ENCODE data around the gene MAP4K1.
A peak's percentile ranks its signal among the peaks of the same experiment; 100 is the strongest.
"Not testable (repeated sequence)": the region's sequence is repeated elsewhere in the genome, so short reads cannot be mapped to it uniquely, and the experiment has no call there.

MAP4K1 gene

DNA sequence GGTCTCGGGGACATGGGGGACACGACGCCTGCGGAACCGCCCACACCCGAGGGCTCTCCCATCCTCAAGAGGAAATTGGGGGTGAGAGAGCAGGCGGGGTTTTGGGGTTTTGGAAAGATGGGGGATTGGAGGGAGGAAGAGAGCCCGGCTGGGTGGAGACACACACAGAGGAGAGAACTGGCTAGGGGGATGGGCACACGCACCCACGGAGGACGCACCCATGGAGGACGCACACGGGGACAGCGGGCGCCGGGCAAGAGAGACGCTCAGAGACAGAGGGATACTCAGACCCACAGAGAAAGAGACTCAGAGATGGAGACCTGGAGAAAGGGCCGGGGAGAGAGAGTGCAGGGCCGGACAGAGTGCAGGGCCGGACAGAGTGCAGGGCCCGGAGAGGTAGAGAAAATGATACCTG lies 52.1 kb downstream of the MAP4K1 start:
- no peak for DNase-seq

DNA sequence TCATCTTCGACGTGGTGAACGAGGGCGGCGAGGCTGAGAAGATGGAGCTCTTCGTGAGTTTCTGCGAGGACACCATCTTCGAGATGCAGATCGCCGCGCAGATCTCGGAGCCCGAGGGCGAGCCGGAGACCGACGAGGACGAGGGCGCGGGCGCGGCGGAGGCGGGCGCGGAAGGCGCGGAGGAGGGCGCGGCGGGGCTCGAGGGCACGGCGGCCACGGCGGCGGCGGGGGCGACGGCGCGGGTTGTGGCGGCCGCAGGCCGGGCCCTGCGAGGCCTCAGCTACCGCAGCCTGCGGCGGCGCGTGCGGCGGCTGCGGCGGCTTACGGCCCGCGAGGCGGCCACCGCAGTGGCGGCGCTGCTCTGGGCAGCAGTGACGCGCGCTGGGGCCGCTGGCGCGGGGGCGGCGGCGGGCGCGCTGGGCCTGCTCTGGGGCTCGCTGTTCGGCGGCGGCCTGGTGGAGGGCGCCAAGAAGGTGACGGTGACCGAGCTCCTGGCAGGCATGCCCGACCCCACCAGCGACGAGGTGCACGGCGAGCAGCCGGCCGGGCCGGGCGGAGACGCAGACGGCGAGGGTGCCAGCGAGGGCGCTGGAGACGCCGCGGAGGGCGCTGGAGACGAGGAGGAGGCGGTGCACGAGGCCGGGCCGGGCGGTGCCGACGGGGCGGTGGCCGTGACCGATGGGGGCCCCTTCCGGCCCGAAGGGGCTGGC lies 52.6 kb downstream of the MAP4K1 start:
- peak; percentile 18 for DNase-seq

DNA sequence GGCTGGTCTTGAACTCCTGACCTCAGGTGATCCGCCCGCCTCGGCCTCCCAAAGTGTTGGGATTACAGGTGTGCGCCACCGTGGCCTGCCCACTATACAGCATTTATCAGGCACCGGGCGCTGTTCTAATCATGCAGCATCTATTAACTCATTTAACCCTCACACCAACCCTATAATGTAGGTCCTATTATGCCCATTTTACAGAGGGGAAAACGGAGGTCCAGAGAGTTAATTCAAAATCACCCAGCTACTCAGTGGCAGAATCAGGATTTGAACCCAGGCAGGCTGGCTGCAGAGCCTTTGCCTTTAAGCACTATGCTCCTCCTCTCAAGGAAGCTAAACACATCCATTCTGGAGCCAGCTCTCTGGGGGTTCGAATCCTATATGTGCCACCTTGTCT lies 54.3 kb downstream of the MAP4K1 start:
- DNase-seq, result no peak

DNA sequence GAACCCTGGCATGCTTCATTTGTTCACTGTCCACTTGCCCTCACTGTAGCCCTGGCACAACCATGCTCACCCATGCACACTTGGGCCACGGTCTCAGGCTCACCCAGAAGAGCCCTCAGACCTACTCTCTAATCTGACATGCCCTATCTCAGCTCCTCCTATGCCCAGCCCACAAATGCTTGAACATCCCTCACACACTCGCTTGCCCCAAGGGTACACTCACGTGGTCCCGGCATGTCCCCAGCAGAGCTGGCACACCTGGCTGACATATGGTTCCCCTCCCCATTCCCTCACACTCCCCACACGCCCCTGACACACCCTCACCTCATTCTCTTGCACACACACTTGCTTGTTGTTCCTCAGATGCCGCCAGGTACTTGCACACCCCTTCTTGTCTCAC lies 55.7 kb downstream of the MAP4K1 start:
- no peak for DNase-seq

DNA sequence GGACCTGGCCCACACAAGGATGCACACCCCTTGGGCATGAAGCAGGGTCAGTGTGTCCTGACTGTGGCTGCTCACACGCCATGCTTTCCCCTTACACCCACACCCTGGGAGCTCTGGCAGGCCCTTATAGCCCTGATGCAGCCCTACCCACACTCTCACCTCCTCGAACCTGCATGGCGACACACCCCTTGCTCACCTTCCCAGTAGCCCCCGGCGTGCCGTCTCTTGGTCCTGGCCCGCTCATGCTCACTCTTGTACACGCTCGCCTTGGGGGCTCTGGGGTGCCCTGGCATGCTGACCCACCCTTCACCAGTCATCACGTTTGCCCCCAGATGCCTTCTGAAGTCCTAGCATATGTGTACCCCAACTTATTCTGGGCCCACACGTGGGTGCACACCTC lies 56.1 kb downstream of the MAP4K1 start:
- no peak for DNase-seq

DNA sequence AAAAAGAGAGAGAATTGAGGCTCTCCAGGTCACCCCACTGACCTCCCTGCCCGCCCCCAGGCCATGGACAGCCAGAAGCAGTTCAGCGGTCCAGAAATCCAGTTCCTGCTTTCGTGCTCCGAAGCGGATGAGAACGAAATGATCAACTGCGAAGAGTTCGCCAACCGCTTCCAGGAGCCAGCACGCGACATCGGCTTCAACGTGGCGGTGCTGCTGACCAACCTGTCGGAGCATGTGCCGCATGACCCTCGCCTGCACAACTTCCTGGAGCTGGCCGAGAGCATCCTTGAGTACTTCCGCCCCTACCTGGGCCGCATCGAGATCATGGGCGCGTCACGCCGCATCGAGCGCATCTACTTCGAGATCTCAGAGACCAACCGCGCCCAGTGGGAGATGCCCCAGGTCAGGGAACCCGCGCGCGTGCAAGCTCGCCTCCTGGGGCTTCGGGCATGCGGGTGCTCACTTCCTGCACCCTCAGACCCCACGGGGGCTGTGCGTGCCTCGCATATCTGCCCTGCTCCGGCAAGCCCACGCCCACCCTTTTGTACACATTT lies 56.6 kb downstream of the MAP4K1 start:
- no peak for DNase-seq

DNA sequence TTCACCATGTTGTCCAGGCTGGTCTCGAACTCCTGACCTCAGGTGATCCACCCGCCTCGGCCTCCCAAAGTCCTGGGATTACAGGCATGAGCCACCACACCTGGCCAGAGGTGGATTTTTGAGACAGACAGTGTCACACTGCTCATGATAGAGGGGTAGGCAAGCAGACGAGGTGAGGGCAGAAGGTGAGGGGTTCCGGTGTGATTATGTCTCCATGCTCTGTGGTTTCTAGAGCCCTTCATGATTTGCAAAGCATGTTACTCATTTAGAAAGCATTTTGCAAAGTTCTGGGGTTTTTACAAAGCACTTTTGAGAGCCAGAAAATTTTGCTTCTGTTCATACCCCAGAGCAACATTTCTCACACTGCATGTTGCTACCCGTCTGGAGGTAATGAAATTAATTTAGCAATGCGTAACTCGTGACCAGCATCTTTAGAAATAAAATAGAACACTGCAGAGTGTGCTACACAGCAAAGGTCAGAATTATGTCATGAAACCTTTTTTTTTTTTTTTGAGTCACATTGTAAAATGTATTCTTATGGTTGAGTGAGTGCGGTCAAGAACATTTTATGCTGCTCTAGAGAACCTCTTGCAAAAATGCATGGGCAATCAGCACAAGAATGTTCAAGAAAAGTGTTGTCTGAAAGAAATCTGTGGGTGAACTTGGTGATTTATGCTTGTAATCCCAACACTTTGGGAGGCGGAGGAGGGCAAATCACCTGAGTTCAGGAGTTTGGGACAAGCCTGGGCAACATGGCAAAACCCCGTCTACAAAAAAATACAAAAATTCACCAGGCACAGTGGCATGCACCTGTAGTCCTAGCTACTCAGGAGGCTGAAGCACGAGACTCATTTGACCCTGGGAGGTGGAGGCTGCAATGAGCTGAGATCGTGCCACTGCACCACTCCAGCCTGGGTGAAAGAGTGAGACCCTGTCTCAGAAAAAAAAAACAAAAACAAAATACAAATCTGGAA lies 58.0 kb downstream of the MAP4K1 start:
- peak; percentile 44 for DNase-seq

DNA sequence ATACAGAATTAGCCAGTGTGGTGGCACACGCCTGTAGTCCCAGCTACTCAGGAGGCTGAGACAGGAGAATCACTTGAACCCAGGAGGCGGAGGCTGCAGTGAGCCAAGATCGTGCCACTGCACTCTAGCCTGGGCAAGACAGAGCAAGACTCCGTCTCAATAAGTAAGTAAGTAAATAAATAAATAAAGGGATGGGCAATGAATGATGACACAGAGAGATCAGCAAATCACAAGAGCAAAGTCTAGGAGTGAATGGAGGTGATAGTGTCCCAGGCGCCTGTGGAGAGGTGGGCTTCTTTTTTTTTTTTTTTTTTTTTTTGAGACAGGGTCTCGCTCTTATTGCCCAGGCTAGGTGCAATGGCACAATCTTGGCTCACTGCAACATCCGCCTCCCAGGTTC lies 58.8 kb downstream of the MAP4K1 start:
- not testable (repeated sequence) for DNase-seq

DNA sequence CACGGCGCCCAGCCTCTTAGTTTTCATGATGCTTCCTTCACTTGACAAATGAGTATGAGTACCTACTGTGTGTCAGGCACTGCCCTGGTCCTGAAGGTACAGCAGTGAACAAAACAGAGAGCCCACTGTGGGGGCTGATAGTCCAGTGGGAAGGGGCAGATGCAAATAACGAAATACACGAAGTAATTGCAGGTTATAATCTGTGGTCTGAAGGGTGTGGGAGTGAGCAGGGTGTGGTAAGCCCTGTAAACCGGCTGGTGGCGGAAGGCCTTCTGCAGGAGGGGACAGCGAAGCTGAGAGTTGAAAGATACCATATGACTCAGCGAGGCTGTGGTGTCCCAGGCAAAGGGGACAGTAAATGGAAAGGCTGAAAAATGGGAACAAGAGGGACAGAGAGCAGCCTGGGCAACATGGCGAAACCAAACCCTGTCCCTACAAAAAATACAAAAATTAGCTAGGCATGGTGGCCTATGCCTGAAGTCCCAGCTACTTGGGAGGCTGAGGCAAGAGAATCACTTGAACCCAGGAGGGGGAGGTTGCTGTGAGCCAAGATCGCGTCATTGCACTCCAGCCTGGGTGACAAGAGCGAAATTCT lies 60.5 kb downstream of the MAP4K1 start:
- peak; percentile 49 for DNase-seq

DNA sequence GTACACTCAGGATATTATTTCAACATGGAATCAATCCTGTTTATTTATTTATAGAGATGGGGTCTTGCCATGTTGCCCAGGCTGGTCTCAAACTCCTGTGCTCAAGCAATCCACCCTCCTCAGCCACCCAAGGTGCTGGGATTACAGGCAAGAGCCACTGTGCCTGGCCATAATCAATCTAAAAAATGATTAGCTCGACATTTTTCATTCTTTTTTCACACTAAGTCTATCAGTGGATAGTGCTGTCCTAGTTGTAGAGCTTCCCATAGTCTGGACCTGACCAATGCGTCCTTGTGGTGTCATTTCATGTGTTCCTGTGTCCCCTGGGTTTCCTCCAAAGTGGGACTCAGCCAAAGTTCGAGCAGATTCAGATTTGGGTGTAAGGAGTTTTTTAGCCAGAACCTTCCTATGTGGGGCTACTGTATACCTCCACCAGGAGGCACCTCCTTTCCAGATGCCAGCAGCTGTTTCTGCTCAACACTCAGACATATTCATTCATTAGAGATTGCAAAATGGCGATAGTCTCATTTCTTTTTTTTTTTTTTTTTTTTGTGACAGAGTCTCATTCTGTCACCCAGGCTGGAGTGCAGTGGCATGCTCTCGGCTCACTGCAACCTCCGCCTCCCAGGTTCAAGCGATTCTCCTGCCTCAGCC lies 61.1 kb downstream of the MAP4K1 start:
- DNase-seq, result no peak

DNA sequence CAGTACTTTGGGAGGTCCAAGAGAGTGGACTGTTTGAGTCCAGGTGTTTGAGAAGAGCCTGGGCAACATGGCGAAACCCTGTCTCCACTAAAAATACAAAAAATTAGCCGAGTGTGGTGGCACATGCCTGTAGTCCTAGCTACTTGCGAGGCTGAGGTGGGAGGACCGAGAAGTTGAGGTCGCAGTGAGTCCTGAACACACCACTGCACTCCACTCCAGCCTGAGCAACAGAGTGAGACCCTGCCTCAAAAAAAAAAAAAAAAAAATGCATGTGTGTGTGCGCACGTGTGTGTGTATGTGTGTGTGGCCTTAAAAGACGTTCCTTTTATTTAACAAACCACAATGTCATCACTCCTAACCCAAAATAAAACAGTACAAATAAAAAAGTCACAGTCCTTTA lies 62.6 kb downstream of the MAP4K1 start:
- no peak for DNase-seq

DNA sequence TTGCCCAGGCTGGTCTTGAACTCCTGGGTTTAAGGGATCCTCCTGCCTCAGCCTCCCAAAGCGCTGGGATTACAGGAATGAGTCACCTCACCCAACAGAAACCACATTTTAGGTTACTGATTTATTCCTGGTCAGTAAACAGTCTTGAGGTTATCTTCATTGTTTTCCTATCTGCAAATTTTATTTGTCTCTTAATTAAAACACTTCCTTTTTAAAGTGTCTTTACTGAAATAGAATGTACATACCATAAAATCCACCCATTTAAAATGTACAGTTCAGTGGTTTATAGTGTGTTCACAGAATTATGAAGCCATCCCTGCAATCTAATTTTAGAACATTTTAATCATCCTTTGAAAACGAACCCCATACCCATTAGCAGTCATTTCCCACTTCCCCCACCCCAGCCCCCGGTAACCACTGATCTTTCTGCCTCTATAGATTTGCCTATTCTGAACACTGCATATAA lies 63.0 kb downstream of the MAP4K1 start:
- no peak for DNase-seq

DNA sequence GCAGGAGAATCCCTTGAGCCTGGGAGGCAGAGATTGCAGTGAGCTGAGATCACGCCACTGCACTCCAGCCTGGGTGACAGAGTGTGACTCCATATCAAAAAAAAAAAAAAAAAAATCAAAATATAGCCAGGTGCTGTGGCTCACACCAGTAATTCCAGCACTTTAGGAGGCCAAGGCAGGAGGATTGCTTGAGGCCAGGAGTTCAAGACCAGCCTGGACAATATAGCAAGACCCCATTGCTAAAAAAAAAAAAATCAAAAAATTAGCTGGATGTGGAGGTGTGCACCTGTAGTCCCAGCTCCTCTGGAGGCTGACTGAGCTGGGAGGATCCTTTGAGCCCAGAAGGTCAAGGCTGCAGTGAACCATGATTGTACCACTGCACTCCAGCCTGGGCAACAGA lies 64.5 kb downstream of the MAP4K1 start:
- not testable (repeated sequence) for DNase-seq

DNA sequence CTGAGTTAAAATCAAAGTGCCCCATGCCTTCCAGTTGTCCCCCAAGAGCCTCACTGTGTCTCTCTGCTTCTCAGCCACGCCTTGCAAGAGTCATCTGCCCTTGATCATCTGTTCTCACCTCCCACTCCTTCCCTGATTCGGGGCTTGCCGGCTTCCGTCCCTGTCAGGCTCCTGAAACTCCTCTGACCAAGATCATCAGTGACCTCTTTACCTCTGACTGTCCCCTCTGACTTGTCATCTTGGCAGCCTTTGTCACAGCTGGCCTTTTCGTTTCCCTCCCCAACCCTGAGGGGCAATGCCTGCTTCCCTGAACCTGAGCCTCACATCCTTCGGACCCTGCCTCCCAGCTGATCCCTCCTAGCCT lies 66.3 kb downstream of the MAP4K1 start:
- peak; percentile 78 for DNase-seq

DNA sequence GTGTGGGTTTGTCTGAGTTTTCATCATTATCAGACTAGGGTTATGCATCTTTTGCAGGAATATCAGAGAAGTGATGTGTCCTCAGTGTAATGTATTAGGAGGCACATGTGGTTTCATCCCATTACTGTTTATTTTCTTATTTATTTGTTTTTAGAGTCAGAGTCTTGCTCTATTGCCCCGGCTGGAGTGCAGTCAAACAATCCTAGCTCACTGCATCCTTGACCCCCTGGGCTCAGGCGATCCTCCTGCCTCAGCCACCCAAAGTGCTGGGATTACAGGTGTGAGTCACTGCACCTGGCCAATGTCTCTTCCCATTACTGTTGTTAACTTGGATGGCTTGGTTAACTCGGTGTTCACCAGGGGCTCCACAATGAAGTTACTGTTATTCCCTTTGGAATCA lies 67.4 kb downstream of the MAP4K1 start:
- DNase-seq, result no peak

DNA sequence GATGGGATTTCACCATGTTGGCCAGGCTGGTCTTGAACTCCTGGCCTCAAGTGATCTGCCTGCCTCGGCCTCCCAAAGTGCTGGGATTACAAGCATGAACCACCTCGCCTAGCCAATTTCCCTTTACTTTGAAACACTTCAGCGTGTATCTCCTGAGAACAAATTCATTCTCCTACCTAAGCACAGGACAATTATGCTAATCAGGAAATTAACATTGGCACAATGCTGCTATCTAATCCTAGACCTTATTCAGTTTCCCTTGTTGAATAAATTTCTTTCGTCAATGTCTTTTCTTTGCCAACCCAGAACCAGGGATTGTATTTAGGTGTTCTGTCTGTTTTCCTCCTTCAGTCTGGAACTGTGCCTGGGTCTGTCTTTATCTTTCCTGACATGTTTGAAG lies 67.8 kb downstream of the MAP4K1 start:
- no peak for DNase-seq

DNA sequence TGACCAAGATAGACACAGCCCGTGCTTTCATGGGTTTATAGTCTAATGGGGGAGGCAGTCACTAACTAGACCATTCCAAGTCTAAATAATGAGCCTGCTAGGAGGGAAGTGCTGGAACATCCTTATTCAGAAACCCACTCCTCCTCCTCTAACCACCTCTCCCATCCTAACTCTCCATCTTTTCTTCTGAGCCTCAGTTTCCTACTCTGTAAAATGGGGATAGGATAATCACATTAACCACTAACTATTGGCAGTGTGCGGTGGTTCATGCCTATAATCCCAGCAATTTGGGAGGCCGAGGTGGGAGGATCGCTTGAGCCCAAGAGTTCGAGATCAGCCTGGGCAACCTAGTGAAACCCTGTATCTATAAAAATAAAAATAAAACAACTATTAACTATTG lies 68.7 kb downstream of the MAP4K1 start:
- DNase-seq, result no peak

DNA sequence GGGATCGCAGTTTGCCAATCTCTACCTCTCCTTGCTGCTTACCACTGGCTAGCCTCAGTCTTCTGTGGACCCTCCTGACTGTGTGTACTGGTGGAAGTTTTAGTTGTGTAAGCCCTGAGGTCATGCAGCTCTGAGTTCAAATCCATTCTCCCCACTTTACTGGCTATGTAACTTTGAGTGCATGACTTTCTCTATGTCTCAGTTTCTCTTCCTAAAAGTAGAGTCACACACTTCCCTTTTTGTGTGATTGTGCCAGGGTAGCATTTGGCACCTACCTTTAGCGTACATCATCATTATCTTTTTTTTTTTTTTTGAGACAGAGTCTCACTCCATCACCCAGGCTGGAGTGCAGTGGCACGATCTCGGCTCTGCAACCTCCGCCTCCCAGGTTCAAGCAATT lies 70.3 kb downstream of the MAP4K1 start:
- DNase-seq, result no peak

DNA sequence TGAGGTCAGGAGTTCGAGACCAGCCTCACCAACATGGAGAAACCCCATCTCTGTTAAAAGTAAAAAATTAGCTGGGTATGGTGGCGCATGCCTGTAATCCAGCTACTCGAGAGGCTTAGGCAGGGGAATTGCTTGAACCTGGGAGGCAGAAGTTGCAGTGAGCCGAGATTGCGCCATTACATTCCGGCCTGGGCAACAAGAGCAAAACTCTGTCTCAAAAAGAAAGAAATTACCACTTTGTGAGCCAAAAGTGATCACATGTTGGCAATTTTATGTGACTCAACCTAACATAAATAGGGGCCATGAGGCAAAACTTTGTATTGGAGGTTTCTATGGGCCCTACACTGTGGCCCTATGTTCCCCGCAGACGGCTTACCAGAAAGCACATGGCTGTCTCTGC lies 72.2 kb downstream of the MAP4K1 start:
- no peak for DNase-seq

DNA sequence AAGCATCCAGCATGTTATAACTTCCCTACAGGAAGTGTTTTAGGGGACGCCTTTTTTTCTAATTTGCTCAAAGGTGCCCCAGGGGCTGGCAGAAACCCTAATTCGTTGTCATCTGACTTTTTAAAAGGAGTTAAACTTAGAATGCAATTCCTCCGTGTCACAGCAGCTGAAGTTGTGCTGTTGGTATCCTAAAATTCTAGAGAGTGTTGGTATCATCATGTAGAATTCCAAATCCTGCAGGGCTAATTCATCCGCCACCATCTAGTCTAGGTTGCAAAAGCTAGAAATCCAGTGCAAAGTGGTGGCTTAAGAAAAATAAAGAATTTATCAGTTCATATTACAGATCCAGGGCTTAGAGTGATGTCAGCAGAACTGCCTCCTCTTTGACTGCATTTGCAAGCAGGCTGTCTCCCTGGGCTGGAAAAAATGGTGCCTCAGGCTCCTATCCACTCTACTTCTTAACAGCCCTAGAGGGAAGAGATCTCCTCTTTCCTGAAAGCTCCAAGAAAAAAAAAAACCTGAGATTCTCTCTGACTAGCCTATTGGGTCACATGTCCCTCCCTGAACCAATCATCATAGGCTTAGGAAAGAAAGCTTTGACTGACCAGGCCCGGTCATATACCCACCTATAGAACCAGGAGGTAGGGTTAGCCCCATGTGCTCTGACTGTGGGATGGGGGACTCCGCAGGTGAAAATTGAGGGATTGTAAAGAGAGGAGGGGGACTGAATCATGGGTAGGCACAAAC lies 73.0 kb downstream of the MAP4K1 start:
- no peak for DNase-seq

DNA sequence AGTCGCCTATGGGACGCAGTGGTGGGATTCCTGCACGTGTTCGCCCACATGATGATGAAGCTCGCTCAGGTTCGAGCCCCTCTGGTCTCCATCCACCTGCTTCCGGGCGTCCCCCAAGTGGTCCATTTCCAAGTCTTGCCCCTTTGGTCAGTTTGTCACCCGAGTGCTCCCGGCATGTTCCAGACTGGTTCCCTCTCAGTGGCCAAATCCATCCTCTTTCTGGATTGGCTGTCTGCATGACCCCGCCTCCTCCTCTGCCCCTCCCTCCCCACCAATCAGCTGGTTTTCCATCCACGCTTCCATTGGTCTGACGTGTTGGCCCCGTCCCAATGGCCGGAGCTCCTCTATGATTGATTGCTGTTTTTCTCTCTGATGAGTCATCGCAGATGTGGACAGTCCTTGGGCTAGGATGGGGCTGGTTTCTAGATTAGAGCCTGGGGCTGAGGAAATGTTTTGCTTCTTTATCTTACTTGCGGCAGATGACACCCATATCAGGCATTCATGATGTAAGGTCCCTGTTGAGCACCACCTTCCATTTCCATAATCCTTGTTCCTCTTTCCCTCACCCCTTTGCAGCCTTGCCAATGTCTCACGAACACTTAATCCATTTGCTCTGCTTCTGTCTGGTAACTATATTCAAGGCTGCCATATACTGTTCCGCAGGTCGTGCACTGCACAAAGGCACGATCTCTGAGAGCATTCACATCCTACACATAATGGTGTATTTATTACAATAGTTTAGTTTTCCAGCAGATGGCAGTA lies 73.8 kb downstream of the MAP4K1 start:
- peak; percentile 61 for DNase-seq
